MCF 10A (cell line): ENCODE measurements around the gene GARIN5A. TPM values are rescaled to one million over a fixed set of nuclear protein-coding genes. Genes with fewer than 3 reads are reported as not detected.
A peak's percentile ranks its signal among the peaks of the same experiment; 100 is the strongest.

Source experiments
- BruUV-seq: library from RNA; stranded (reverse); fragments of 400-500 nt; replicated peaks from 2 replicates; lab custom pipeline; 2021; lab: Mats Ljungman, UMichigan
- CTCF ChIA-PET: fragments of 300-600 bp; sonication (Branson Sonifier 250); formaldehyde crosslinking; extraction: SDS; loops from one replicate; lab custom pipeline; 2021; ENCODE audit warnings: antibody characterized with exemption, inconsistent platforms; lab: Yijun Ruan, JAX
- POLR2A ChIA-PET: fragments of 300-600, 350-650 bp; sonication (Branson Sonifier 250); formaldehyde crosslinking; extraction: SDS; loops from one replicate; lab custom pipeline; 2020; ENCODE audit warnings: antibody characterized with exemption, inconsistent platforms; lab: Yijun Ruan, JAX
- DNase-seq: peaks from one replicate; pipeline ENCODE4 v3.0.0-alpha.2; 2018; ENCODE audit not compliant: unreplicated experiment
- H3K27ac Mint-ChIP-seq: one replicate; pipeline ENCODE4 v1.8.0; 2022; ENCODE audit warnings: mild to moderate bottlenecking, low read depth, mixed read lengths; ENCODE audit not compliant: unreplicated experiment
- H3K27me3 Mint-ChIP-seq: one replicate; pipeline ENCODE4 v1.8.0; 2022; ENCODE audit warnings: mixed read lengths; ENCODE audit not compliant: insufficient read depth, unreplicated experiment
- H3K36me3 Mint-ChIP-seq: one replicate; pipeline ENCODE4 v1.8.0; 2022; ENCODE audit warnings: mild to moderate bottlenecking, moderate library complexity, mixed read lengths; ENCODE audit not compliant: insufficient read depth, unreplicated experiment
- H3K4me1 Mint-ChIP-seq: one replicate; pipeline ENCODE4 v1.8.0; 2022; ENCODE audit warnings: mixed read lengths; ENCODE audit not compliant: insufficient read depth, unreplicated experiment
- H3K4me3 Mint-ChIP-seq: one replicate; pipeline ENCODE4 v1.8.0; 2022; ENCODE audit warnings: mild to moderate bottlenecking, moderate library complexity, mixed read lengths; ENCODE audit not compliant: unreplicated experiment
- H3K9me3 Mint-ChIP-seq: one replicate; pipeline ENCODE4 v1.8.0; 2022; ENCODE audit warnings: mixed read lengths; ENCODE audit not compliant: unreplicated experiment
- CTCF ChIP-seq: fragments of 200-600 bp; IDR thresholded peaks from one replicate; pipeline ENCODE4 v1.8.0; 2022; ENCODE audit warnings: antibody characterized with exemption, mild to moderate bottlenecking; ENCODE audit not compliant: unreplicated experiment
- intact Hi-C: fragments of 100-400 bp; cut with micrococcal nuclease; formaldehyde crosslinking; loops from 2 replicates; pipeline ENCODE4 v1.14.1; 2022
- total RNA-seq: library from RNA; stranded (reverse); gene quantifications from 2 replicates; pipeline ENCODE4 v1.2.3, GENCODE V29; 2022

GARIN5A gene
- total RNA-seq, 1 experiment from 2014 or later: 1.5 TPM

DNA sequence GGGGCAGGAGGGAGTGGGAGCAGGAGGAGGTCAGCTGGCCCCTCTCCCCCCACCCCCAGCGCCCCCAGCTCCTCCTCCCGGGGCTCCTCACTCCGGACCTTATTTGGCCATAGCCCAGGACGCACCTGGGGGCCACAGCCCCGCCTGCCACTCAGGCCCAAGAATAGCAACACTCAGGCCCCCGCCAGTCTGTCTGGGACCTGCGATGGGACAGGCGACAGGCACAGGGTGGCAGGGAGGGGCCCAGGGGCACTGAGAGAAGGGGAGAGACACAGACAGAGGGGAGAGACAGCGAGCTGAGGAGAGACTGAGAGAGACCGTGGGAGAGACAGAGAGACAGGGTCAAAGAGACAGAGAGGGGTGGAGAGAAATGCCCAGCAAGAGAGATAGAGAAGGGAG is 24.1 kb upstream of the GARIN5A start:
- H3K27me3 Mint-ChIP-seq: peaks cover 1% of the 10 kb centered on the region
- ChIA-PET POLR2A (no interaction called here), CTCF (no interaction called here)
- H3K4me1 Mint-ChIP-seq: no peaks in the 10 kb centered on the region
- H3K9me3 Mint-ChIP-seq: no peaks in the 10 kb centered on the region
- no peak overlapping the region for H3K27ac Mint-ChIP-seq
- no peak overlapping the region for H3K4me3 Mint-ChIP-seq
- H3K36me3 Mint-ChIP-seq: peaks cover 6% of the 10 kb centered on the region
- intact Hi-C loops: no loop called here
- no peak for DNase-seq
- TF ChIP-seq CTCF: no peak
- BruUV-seq: no TSS peak

GRCh38 chr19:50500060-50500752 is 23.6 kb upstream of the GARIN5A start:
- DNase-seq: no peak
- H3K27ac Mint-ChIP-seq: no peak overlapping the region
- intact Hi-C loops: no loop called here
- H3K4me3 Mint-ChIP-seq: no peak overlapping the region
- H3K36me3 Mint-ChIP-seq: peaks cover 6% of the 10 kb centered on the region
- peaks cover 7% of the 10 kb centered on the region for H3K27me3 Mint-ChIP-seq
- peak; percentile 10 for TF ChIP-seq CTCF
- H3K9me3 Mint-ChIP-seq: no peaks in the 10 kb centered on the region
- H3K4me1 Mint-ChIP-seq: no peaks in the 10 kb centered on the region
- CTCF ChIA-PET: no interaction called here
- no TSS peak for BruUV-seq
- POLR2A ChIA-PET: no interaction called here

- intact Hi-C loops: no loop called here
- ChIA-PET POLR2A (no interaction called here), CTCF (no interaction called here)
- peaks cover 21% of the 10 kb centered on the region for H3K27me3 Mint-ChIP-seq
- no peak overlapping the region for H3K4me3 Mint-ChIP-seq
- TF ChIP-seq CTCF: no peak
- H3K9me3 Mint-ChIP-seq: no peaks in the 10 kb centered on the region
- no peak for DNase-seq
- H3K36me3 Mint-ChIP-seq: peaks cover 6% of the 10 kb centered on the region
- no peaks in the 10 kb centered on the region for H3K4me1 Mint-ChIP-seq
- no peak overlapping the region for H3K27ac Mint-ChIP-seq
- BruUV-seq: no TSS peak
Observed at GRCh38 chr19:50498219-50499056, 21.8 kb upstream of the GARIN5A start.

DNA sequence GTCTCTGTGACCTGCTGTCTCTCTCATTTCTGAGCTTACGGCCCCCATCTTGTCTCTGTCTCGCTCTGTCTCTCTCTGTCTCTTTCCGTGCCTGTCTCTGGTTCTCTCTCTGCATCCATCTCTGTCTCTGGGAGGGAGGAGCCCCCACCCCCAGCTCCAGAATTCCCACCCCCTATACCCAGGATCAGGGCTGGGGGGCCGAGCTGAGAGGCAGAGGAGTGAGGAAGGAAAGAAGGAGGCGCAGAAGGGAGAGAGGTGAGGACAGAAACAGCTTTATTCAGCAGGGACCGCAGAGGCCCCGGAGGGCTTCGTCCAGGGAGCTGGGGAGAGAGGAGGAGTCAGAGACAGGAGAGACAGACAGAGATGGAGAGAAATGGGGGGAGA is 20.4 kb upstream of the GARIN5A start:
- POLR2A ChIA-PET: interaction anchor here (0.7 kb wide), 1 partner anchor 97 kb away, joined by 3 read pairs; no protein-coding TSS in a partner anchor
- intact Hi-C loops: no loop called here
- CTCF ChIA-PET: no interaction called here
- H3K4me1 Mint-ChIP-seq: no peaks in the 10 kb centered on the region
- no peak overlapping the region for H3K27ac Mint-ChIP-seq
- no peak for TF ChIP-seq CTCF
- no peak for DNase-seq
- no peak overlapping the region for H3K4me3 Mint-ChIP-seq
- BruUV-seq: no TSS peak
- H3K27me3 Mint-ChIP-seq: peaks cover 25% of the 10 kb centered on the region
- peaks cover 2% of the 10 kb centered on the region for H3K9me3 Mint-ChIP-seq
- peaks cover 6% of the 10 kb centered on the region for H3K36me3 Mint-ChIP-seq
